Middle frontal gyrus (tissue), 1 donor: ENCODE measurements around the gene HUWE1.

Experiments
- DNase-seq: peaks from one replicate; pipeline ENCODE4 v3.0.0-alpha.2; 2015; ENCODE audit warnings: low spot score; ENCODE audit errors: extremely low spot score

The HUWE1 gene

DNA sequence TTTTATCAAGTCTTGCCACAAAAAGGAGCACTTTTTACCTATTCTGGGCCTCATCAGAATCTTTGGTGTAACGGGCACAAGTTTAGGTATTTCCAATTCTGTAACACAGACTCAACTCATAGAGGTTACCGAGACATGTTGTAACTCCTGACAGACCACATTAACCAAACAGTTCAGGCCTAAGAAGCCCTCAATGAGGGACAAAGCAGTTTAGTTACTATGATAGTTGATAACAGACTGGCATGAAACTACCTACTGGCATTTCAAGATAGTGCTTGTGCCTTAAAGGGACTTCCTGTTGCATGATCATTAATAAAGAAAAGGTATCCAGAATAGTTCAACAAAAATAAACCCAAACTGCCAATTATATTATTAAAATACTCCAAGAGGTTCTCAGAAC is 64.1 kb downstream of the HUWE1 start:
- no peak for DNase-seq

DNA sequence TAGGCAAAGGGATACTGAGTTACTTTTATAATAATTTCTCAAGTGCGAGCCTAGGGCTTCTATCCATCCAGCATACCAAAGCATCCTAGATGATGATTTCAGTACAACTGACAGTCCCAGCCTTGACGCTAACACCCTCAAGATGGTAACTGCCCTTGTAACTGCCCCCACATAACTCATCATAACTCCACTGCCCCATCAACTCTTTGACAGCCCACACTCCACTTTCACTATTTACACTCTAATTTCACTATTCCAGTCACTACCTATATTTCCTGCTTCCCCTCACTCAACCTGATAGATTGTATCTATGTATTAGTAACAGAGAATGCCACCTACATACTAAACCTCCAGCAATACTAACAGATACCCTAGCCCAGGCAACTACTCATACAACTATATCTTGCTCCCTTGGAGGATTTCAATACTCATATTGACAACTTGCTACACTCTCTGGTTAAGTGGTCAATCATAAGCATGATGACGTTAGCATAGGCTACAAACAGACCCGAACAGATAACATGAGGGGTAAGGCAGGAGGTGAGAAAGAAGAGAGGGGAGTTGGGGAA is 65.0 kb downstream of the HUWE1 start:
- no peak for DNase-seq

DNA sequence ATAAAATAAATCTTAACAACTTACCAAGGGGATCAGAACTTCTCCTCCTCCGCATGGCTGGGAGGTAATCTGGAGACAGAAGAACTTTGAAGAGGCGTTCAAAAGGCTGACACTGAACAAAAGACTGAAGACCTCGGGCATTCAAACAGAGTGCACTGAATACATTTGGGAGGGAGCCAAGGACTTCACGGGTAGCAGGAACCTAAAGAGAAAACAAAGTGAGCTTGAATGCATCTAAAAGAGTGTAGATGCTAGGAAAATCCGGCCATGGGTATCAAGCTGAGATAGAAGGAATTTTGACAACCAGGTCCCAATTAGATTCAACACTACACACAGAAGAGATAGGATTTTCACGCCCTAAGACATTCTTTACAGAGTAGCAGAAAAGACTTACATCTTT is 69.6 kb downstream of the HUWE1 start:
- DNase-seq: no peak

- DNase-seq: no peak
Measured at GRCh38 chrX:53606456-53606855, 80.1 kb downstream of the HUWE1 start.

- no peak for DNase-seq
Measured at GRCh38 chrX:53605004-53605403, 81.5 kb downstream of the HUWE1 start.

GRCh38 chrX:53599781-53600396 is 86.6 kb downstream of the HUWE1 start:
- no peak for DNase-seq

- no peak for DNase-seq
Measured at GRCh38 chrX:53598169-53598568, 88.3 kb downstream of the HUWE1 start.

DNA sequence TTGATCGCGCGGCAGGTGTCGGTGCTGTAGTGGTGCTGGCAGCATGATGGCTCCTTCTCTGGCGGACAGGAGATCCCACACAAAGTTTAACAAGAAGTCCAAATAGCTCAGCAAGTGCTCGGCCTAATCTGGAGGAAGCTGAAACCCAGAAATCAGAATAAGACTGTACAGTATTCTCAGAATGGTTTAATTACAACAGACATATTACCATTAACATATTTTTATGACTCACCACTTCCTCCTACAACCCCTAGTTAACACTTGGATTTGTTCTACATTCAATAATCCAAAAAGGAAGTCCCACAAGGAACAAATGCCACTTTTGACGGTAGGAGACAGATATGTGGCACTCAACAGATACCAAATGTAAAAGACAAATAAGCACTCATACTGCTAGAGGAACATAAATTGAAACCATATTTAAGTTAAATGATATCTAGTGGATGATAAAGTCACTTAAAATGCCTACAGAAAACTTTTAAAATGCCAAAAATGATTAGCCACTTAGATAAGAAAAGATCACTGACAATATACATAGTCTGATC is 91.2 kb downstream of the HUWE1 start:
- DNase-seq: no peak

DNA sequence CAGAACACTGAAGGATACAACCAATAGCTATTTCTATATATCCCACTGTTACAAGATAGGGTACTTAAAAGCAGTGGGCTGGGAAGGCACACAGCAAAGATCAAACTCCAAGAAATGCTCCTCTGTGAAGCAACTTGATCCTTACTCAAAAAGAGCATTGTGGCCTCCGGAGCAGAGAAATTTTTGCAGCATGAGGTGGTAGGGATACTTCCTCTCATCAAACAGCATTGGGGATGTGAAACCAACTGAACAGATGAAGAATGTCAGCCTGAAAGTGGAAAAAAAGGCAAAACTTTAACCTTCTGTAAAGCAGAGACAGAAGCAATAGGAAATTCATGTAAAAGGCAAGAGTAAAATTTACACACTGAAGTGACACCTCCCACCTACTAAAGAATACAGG is 92.2 kb downstream of the HUWE1 start:
- no peak for DNase-seq

DNA sequence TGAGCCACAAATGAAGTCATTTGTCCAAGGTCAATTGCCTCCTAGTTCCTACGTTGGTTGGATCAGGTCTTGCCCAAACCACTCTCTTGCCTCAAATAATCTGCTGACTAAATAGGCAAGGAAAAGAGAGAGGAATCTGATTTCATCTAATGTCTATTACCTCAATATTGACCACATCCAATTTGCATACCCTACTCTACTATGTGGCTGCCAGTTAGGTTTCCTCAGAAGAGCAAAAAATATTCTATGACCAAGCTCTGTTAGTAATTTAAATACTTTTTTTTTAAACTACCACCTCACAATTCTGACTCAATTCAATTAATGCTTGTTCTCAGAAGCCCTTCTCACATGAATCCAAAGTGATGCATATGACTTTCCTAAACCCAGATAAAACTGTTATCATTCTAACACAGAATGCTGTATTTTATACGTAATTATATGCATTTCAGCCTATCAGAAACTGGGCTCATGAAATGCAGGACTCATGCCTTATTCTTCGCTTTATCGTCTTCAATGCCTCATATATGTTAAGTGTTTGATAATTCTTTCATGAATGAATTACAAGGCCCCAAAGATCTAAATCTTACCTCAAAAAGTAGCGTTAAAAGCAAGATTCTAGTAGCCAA is 98.6 kb downstream of the HUWE1 start:
- DNase-seq: no peak

DNA sequence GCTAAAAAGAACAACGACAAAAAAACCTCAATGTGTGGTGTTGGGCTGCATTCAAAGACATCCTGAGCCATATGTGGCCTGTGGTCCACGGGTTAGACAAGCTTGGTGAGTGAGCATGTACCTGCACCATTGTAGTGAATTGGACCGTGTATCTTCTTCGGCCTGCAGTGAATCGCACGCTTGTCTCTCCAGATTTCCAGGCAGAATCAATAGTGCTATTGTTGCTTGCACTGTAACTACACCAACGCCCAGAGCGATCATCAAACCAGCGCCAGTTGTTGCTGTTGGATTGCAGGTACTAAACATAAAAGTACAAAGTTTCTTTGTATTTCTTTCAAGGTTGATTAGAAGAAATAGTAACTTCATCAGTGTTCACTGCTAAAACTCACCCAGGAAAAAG is 101.6 kb downstream of the HUWE1 start:
- DNase-seq: no peak

DNA sequence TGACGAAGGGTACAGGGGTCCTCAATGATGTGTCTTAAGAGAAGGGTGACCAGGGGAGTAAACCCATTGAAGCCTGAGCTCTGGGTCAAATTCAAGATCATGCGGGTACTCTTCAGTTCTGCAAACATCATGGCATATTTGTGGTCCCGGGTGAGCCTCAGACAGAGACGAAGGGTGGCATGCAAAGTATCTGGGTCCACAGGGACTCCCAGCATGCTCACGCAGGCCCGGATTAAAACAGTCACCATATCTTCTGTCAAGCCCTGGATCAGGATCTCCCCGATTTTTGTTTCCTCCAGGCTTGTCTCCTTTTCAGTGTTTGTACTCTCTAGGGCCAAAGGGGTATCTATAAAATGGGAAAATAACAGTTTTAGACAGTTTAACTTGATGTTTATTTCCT is 102.9 kb downstream of the HUWE1 start:
- DNase-seq: no peak

GRCh38 chrX:53580742-53581504 is 105.6 kb downstream of the HUWE1 start:
- no peak for DNase-seq

DNA sequence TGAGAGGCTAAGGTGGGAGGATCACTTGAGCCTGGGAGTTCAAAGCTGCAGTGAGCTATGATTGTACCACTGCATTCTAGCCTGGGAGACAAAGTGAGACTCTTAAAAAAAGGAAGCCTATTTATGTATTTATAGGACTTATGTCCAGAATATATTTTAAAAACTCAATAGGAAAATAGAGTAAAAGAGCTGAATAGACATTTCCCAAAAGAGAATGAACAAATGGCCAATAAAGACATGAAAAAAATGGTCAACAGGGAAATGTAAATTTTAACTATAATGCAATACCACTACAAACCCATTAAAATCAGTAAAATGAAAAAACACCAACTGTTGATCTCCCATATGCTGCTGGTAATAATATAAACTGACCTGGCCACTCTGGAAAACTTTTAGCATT is 115.0 kb downstream of the HUWE1 start:
- no peak for DNase-seq

GRCh38 chrX:53563324-53563723 is 123.2 kb downstream of the HUWE1 start:
- DNase-seq: no peak

DNA sequence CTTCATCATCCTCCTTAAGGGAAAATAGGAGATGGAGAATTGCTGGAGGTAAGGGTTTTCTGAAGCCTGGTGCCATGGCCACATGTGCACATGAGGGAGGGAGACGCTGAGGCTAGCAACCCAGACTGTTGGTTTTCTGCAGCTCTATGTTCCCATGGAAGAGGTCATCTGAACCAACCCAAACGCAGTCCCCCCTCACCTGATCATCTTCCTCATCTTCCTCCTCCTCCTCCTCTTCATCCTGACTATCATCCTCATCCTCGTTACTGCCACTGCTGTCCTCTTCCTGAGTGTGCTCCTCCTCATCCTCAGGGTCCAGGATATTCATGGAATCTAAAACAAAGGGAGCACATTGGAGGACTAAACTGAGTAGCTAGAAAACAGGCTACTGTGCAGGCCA is 124.6 kb downstream of the HUWE1 start:
- no peak for DNase-seq

- DNase-seq: no peak
Measured at GRCh38 chrX:53558646-53559045, 127.9 kb downstream of the HUWE1 start.

DNA sequence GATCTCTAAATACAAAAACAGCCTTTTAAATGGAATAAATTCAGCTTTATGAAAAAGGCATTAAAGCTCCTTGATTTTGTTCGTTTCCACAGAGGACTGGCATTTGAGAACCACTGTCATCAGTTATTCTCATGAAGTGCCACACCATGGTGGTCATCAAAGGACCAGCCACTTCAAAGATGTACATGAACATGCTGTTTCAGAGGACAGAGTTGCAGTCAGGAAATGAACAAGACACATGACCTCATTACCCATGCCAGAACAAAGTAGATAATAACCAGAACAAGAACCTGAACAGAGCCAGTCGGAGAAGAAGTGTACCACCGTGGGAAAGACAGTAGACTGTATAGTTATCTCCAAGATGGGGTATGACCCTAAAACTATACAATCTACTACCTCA is 129.7 kb downstream of the HUWE1 start:
- no peak for DNase-seq

GRCh38 chrX:53550756-53551463 is 135.6 kb downstream of the HUWE1 start:
- no peak for DNase-seq

GRCh38 chrX:53547668-53548067 is 138.9 kb downstream of the HUWE1 start:
- no peak for DNase-seq

DNA sequence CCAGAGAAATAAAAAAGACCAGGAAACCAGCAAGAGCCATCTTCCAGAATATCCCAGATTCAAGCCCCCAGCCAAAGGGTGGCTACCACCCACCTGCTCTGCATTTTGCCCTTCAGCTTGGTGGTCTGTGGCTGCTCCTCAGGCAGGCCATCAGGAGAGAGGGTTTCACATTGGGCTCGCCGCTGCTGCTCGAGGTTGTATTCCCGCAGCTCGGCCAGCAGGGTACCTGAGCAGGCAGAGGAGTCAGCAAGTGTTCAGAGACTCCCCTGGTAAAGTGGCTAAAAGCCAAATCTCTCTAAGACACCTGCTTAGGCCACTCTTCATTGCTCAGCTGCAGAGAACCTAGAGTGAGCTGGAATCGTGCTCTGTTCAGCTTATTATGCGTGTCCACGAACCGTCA is 141.6 kb downstream of the HUWE1 start:
- DNase-seq: no peak

- DNase-seq: no peak
Measured at GRCh38 chrX:53538781-53539180, 147.7 kb downstream of the HUWE1 start.
